GM23338 (cell line): ENCODE measurements around the gene HRH3.

Source experiments
- CREB1 ChIP-seq: fragments of 250-450 bp; sonication (Bioruptor Pico); IDR thresholded peaks from 2 replicates; pipeline ENCODE4 v1.5.0; 2020; ENCODE audit warnings: low read depth, mild to moderate bottlenecking, moderate library complexity
- EZH2 ChIP-seq: fragments of 200-600 bp; sonication (generic); IDR thresholded peaks from one replicate; pipeline ENCODE4 v1.8.0; 2017; ENCODE audit warnings: antibody characterized with exemption, mild to moderate bottlenecking, low read depth; ENCODE audit not compliant: unreplicated experiment
- EZH2phosphoT487 ChIP-seq: fragments of 200-600 bp; sonication (generic); IDR thresholded peaks from one replicate; pipeline ENCODE4 v1.8.1; 2018; ENCODE audit warnings: antibody characterized with exemption; ENCODE audit not compliant: unreplicated experiment
- JUNB ChIP-seq: IDR thresholded peaks from one replicate; pipeline ENCODE4 v1.6.1; 2016; ENCODE audit warnings: antibody characterized with exemption; ENCODE audit not compliant: unreplicated experiment
- POLR2AphosphoS5 ChIP-seq: IDR thresholded peaks from 2 replicates; pipeline ENCODE4 v1.6.1; 2016; ENCODE audit warnings: antibody characterized with exemption, low read depth
- STAT1 ChIP-seq: IDR thresholded peaks from one replicate; pipeline ENCODE4 v1.6.1; 2016; ENCODE audit warnings: antibody characterized with exemption; ENCODE audit not compliant: unreplicated experiment
- ZNF114 ChIP-seq: fragments of 250-450 bp; sonication (Bioruptor Pico); IDR thresholded peaks from 2 replicates; pipeline ENCODE4 v1.5.0; 2020; ENCODE audit warnings: mild to moderate bottlenecking, moderate library complexity
- TF ChIP-seq, protein P1 (sequence below), 2 experiments: fragments of 200-600 bp in 1 of 2; sonication (generic) in 1 of 2; conservative IDR thresholded peaks; 2 replicates each; pipeline versions ENCODE4 v1.5.1 to v1.6.1; 2016 to 2017; ENCODE audit warnings: antibody characterized with exemption in 2 of 2, low read depth in 2 of 2, mild to moderate bottlenecking in 2 of 2, moderate library complexity in 1 of 2
- TF ChIP-seq, protein P2 (sequence below): IDR thresholded peaks from one replicate; pipeline ENCODE4 v1.6.1; 2018; ENCODE audit warnings: antibody characterized with exemption; ENCODE audit not compliant: unreplicated experiment
- TF ChIP-seq, protein P3 (sequence below): IDR thresholded peaks from 2 replicates; pipeline ENCODE4 v1.6.1; 2016; ENCODE audit warnings: antibody characterized with exemption
- TF ChIP-seq, protein P4 (sequence below): fragments of 250-450 bp; sonication (Bioruptor Pico); IDR thresholded peaks from 2 replicates; pipeline ENCODE4 v1.5.0; 2020; ENCODE audit warnings: mild to moderate bottlenecking, moderate library complexity

DNA sequence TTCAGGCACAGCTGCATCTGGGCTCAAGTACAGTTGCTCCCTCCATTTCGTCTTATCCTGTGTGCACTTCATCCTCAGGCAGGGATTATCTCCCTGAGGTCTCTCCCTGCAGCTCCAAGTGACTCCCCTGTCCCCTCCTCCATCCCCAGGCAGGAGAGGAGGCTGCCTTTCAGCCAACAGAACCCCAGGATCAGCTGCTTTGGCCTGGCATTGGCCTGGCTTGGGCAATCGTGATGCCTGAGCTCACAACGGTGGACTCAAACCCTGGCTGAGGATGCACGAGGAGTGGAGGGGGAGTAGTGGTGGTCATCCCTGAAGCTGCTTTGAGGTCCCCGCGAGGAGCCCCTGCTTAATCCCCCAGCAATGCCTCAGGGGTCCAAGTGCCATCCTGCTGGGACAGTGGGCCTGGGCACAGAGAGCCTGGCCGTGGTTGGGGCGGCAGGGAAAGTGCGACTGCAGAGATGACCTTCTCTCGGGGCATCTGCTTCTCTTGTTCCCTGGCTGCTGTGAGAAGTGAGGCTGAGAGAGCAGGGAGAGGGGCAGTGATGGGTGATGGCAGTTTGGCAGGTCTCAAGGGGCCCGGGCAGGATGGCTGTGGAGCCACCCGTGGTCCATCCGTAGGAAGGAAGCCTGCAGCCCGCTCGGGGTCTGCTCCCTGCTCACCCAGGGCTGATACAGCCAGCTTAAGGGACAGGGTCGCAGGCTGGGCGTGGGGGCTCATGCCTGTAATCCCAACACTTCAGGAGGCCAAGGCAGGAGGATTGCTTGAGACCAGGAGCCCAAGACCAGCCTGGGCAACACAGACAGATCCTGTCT, 6.0 kb upstream of the HRH3 start:
- TF ChIP-seq, protein P1, sequence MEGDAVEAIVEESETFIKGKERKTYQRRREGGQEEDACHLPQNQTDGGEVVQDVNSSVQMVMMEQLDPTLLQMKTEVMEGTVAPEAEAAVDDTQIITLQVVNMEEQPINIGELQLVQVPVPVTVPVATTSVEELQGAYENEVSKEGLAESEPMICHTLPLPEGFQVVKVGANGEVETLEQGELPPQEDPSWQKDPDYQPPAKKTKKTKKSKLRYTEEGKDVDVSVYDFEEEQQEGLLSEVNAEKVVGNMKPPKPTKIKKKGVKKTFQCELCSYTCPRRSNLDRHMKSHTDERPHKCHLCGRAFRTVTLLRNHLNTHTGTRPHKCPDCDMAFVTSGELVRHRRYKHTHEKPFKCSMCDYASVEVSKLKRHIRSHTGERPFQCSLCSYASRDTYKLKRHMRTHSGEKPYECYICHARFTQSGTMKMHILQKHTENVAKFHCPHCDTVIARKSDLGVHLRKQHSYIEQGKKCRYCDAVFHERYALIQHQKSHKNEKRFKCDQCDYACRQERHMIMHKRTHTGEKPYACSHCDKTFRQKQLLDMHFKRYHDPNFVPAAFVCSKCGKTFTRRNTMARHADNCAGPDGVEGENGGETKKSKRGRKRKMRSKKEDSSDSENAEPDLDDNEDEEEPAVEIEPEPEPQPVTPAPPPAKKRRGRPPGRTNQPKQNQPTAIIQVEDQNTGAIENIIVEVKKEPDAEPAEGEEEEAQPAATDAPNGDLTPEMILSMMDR (conservative IDR thresholded peaks at IDR 0.05; ENCODE audit: low read depth in 2 of 2): no peak
- TF ChIP-seq ZNF114 (CRISPR knock-in tag) (no peak), JUNB (no peak), EZH2 (no peak), POLR2AphosphoS5 (no peak), CREB1 (no peak), STAT1 (no peak), EZH2phosphoT487 (no peak)
- TF ChIP-seq, protein P2, sequence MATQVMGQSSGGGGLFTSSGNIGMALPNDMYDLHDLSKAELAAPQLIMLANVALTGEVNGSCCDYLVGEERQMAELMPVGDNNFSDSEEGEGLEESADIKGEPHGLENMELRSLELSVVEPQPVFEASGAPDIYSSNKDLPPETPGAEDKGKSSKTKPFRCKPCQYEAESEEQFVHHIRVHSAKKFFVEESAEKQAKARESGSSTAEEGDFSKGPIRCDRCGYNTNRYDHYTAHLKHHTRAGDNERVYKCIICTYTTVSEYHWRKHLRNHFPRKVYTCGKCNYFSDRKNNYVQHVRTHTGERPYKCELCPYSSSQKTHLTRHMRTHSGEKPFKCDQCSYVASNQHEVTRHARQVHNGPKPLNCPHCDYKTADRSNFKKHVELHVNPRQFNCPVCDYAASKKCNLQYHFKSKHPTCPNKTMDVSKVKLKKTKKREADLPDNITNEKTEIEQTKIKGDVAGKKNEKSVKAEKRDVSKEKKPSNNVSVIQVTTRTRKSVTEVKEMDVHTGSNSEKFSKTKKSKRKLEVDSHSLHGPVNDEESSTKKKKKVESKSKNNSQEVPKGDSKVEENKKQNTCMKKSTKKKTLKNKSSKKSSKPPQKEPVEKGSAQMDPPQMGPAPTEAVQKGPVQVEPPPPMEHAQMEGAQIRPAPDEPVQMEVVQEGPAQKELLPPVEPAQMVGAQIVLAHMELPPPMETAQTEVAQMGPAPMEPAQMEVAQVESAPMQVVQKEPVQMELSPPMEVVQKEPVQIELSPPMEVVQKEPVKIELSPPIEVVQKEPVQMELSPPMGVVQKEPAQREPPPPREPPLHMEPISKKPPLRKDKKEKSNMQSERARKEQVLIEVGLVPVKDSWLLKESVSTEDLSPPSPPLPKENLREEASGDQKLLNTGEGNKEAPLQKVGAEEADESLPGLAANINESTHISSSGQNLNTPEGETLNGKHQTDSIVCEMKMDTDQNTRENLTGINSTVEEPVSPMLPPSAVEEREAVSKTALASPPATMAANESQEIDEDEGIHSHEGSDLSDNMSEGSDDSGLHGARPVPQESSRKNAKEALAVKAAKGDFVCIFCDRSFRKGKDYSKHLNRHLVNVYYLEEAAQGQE: no peak
- TF ChIP-seq, protein P3, sequence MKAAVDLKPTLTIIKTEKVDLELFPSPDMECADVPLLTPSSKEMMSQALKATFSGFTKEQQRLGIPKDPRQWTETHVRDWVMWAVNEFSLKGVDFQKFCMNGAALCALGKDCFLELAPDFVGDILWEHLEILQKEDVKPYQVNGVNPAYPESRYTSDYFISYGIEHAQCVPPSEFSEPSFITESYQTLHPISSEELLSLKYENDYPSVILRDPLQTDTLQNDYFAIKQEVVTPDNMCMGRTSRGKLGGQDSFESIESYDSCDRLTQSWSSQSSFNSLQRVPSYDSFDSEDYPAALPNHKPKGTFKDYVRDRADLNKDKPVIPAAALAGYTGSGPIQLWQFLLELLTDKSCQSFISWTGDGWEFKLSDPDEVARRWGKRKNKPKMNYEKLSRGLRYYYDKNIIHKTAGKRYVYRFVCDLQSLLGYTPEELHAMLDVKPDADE: no peak
- TF ChIP-seq, protein P4, sequence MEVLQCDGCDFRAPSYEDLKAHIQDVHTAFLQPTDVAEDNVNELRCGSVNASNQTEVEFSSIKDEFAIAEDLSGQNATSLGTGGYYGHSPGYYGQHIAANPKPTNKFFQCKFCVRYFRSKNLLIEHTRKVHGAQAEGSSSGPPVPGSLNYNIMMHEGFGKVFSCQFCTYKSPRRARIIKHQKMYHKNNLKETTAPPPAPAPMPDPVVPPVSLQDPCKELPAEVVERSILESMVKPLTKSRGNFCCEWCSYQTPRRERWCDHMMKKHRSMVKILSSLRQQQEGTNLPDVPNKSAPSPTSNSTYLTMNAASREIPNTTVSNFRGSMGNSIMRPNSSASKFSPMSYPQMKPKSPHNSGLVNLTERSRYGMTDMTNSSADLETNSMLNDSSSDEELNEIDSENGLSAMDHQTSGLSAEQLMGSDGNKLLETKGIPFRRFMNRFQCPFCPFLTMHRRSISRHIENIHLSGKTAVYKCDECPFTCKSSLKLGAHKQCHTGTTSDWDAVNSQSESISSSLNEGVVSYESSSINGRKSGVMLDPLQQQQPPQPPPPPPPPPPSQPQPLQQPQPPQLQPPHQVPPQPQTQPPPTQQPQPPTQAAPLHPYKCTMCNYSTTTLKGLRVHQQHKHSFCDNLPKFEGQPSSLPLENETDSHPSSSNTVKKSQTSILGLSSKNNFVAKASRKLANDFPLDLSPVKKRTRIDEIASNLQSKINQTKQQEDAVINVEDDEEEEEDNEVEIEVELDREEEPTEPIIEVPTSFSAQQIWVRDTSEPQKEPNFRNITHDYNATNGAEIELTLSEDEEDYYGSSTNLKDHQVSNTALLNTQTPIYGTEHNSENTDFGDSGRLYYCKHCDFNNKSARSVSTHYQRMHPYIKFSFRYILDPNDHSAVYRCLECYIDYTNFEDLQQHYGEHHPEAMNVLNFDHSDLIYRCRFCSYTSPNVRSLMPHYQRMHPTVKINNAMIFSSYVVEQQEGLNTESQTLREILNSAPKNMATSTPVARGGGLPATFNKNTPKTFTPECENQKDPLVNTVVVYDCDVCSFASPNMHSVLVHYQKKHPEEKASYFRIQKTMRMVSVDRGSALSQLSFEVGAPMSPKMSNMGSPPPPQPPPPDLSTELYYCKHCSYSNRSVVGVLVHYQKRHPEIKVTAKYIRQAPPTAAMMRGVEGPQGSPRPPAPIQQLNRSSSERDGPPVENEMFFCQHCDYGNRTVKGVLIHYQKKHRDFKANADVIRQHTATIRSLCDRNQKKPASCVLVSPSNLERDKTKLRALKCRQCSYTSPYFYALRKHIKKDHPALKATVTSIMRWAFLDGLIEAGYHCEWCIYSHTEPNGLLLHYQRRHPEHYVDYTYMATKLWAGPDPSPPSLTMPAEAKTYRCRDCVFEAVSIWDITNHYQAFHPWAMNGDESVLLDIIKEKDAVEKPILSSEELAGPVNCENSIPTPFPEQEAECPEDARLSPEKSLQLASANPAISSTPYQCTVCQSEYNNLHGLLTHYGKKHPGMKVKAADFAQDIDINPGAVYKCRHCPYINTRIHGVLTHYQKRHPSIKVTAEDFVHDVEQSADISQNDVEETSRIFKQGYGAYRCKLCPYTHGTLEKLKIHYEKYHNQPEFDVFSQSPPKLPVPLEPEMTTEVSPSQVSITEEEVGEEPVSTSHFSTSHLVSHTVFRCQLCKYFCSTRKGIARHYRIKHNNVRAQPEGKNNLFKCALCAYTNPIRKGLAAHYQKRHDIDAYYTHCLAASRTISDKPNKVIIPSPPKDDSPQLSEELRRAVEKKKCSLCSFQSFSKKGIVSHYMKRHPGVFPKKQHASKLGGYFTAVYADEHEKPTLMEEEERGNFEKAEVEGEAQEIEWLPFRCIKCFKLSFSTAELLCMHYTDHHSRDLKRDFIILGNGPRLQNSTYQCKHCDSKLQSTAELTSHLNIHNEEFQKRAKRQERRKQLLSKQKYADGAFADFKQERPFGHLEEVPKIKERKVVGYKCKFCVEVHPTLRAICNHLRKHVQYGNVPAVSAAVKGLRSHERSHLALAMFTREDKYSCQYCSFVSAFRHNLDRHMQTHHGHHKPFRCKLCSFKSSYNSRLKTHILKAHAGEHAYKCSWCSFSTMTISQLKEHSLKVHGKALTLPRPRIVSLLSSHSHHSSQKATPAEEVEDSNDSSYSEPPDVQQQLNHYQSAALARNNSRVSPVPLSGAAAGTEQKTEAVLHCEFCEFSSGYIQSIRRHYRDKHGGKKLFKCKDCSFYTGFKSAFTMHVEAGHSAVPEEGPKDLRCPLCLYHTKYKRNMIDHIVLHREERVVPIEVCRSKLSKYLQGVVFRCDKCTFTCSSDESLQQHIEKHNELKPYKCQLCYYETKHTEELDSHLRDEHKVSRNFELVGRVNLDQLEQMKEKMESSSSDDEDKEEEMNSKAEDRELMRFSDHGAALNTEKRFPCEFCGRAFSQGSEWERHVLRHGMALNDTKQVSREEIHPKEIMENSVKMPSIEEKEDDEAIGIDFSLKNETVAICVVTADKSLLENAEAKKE (CRISPR knock-in tag): no peak
